ENCODE measurements around the gene NINJ2. TPM values are rescaled to one million over a fixed set of nuclear protein-coding genes. Genes with fewer than 3 reads are reported as not detected.

Gene NINJ2
- polyA plus RNA-seq, 1 of the 3 experiments (the other 2 are of a cell fraction): 0.07 TPM

GRCh38 chr12:612293-612692 lies 51.0 kb downstream of the NINJ2 start:
- POLR2A ChIA-PET: no interaction called here
- H3K36me3 ChIP-seq (replicated peaks in 1 of 2; ENCODE audit: control insufficient read depth in 1 of 2, insufficient read depth in 2 of 2, low read length in 1 of 2): no peaks in the 10 kb centered on the region
- H3K4me1 ChIP-seq (ENCODE audit: control insufficient read depth in 1 of 2, insufficient read depth in 2 of 2, low read depth in 1 of 2, low read length in 1 of 2): peaks cover 5 to 16% of the 10 kb centered on the region in 2 experiments; a peak in 2 of 4 replicates
- WGBS (ENCODE audit: low lambda C conversion rate): 91% methylated on average over 7 of the region's 7 CpGs
- no peak overlapping the region for H2AFZ ChIP-seq (ENCODE audit: low read depth)
- no peaks in the 10 kb centered on the region for H3K27me3 ChIP-seq (ENCODE audit: insufficient read depth)
- H3K27ac ChIP-seq (ENCODE audit: low read depth in 2 of 2, low read length in 1 of 2): no peak overlapping the region
- CTCF ChIA-PET: interaction anchor here (1.0 to 1.4 kb wide), 3 partner anchors 19 to 142 kb away, joined by 3 read pairs; no protein-coding TSS in a partner anchor
- no peak for DNase-seq
- H3K4me2 ChIP-seq: no peak overlapping the region
- H4K20me1 ChIP-seq (ENCODE audit: insufficient read depth): no peaks in the 10 kb centered on the region
- H3K79me2 ChIP-seq (ENCODE audit: insufficient read depth): no peaks in the 10 kb centered on the region
- no peaks in the 10 kb centered on the region for H3K9me3 ChIP-seq
- H3F3A ChIP-seq (replicated peaks; ENCODE audit: insufficient read depth): no peaks in the 10 kb centered on the region
- no peak overlapping the region for H3K4me3 ChIP-seq (ENCODE audit: low read depth in 2 of 2, low read length in 1 of 2)
- no peak overlapping the region for H3K9ac ChIP-seq
- TF ChIP-seq FOXJ3 (CRISPR knock-in tag; IDR thresholded peaks at IDR 0.05): no peak
- no peak for TF ChIP-seq GATA2 (CRISPR knock-in tag; IDR thresholded peaks at IDR 0.05)
- TF ChIP-seq EZH2phosphoT487 (IDR thresholded peaks at IDR 0.05; ENCODE audit: borderline replicate concordance, low read depth): no peak
- no peak for TF ChIP-seq POLR2AphosphoS5 (IDR thresholded peaks at IDR 0.05; ENCODE audit: low read depth, low read length)
- TF ChIP-seq SIN3A (IDR thresholded peaks at IDR 0.05; ENCODE audit: borderline replicate concordance, low read depth, low read length): no peak
- no peak for TF ChIP-seq SMC3 (IDR thresholded peaks at IDR 0.05; ENCODE audit: low read depth, low read length)
- TF ChIP-seq RXRA (IDR thresholded peaks at IDR 0.05; ENCODE audit: borderline replicate concordance, low read depth): no peak
- TF ChIP-seq, protein P1, sequence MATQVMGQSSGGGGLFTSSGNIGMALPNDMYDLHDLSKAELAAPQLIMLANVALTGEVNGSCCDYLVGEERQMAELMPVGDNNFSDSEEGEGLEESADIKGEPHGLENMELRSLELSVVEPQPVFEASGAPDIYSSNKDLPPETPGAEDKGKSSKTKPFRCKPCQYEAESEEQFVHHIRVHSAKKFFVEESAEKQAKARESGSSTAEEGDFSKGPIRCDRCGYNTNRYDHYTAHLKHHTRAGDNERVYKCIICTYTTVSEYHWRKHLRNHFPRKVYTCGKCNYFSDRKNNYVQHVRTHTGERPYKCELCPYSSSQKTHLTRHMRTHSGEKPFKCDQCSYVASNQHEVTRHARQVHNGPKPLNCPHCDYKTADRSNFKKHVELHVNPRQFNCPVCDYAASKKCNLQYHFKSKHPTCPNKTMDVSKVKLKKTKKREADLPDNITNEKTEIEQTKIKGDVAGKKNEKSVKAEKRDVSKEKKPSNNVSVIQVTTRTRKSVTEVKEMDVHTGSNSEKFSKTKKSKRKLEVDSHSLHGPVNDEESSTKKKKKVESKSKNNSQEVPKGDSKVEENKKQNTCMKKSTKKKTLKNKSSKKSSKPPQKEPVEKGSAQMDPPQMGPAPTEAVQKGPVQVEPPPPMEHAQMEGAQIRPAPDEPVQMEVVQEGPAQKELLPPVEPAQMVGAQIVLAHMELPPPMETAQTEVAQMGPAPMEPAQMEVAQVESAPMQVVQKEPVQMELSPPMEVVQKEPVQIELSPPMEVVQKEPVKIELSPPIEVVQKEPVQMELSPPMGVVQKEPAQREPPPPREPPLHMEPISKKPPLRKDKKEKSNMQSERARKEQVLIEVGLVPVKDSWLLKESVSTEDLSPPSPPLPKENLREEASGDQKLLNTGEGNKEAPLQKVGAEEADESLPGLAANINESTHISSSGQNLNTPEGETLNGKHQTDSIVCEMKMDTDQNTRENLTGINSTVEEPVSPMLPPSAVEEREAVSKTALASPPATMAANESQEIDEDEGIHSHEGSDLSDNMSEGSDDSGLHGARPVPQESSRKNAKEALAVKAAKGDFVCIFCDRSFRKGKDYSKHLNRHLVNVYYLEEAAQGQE (IDR thresholded peaks at IDR 0.05; ENCODE audit: low read depth, low read length): no peak
- TF ChIP-seq RFX5 (IDR thresholded peaks at IDR 0.05; ENCODE audit: low read length): no peak
- TF ChIP-seq, protein P2, sequence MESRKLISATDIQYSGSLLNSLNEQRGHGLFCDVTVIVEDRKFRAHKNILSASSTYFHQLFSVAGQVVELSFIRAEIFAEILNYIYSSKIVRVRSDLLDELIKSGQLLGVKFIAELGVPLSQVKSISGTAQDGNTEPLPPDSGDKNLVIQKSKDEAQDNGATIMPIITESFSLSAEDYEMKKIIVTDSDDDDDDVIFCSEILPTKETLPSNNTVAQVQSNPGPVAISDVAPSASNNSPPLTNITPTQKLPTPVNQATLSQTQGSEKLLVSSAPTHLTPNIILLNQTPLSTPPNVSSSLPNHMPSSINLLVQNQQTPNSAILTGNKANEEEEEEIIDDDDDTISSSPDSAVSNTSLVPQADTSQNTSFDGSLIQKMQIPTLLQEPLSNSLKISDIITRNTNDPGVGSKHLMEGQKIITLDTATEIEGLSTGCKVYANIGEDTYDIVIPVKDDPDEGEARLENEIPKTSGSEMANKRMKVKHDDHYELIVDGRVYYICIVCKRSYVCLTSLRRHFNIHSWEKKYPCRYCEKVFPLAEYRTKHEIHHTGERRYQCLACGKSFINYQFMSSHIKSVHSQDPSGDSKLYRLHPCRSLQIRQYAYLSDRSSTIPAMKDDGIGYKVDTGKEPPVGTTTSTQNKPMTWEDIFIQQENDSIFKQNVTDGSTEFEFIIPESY (IDR thresholded peaks at IDR 0.05; ENCODE audit: borderline replicate concordance, low read depth): no peak
- TF ChIP-seq IRF3 (IDR thresholded peaks at IDR 0.05; ENCODE audit: low read depth, low read length): no peak
- no peak for TF ChIP-seq RCOR1 (IDR thresholded peaks at IDR 0.05; ENCODE audit: low read length)
- H3K9me2 ChIP-seq: no peaks in the 10 kb centered on the region
